Stimulated activated CD4-positive, alpha-beta T cell treated with anti-CD3 and anti-CD28 coated beads, Interleukin-2, amount 100 ng/mL, for 48 hours (primary cell): Measurements from ENCODE around the gene CDCP2.
"Not testable (repeated sequence)": the region's sequence is repeated elsewhere in the genome, so short reads cannot be mapped to it uniquely, and the experiment has no call there.

ENCODE experiments used
- DNase-seq, 2 donors: peaks; one replicate each; pipeline ENCODE4 v3.0.0-alpha.2; 2020

CDCP2 gene

GRCh38 chr1:54167422-54168139 lies 14.8 kb upstream of the CDCP2 start:
- no peak for DNase-seq

DNA sequence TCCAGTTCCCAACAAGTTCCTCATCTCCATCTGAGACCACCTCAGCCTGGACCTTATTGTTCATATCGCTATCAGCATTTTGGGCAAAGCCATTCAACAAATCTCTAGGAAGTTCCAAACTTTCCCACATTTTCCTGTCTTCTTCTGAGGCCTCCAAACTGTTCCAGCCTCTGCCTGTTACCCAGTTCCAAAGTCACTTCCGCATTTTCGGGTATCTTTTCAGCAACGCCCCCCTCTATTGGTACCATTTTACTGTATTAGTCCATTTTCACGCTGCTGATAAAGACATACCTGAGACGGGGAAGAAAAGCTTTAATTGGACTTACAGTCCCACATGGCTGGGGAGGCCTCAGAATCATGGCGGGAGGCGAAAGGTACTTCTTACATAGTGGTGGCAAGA lies 13.6 kb upstream of the CDCP2 start:
- DNase-seq = not testable (repeated sequence)

GRCh38 chr1:54165146-54165545 lies 12.3 kb upstream of the CDCP2 start:
- DNase-seq = no peak

DNA sequence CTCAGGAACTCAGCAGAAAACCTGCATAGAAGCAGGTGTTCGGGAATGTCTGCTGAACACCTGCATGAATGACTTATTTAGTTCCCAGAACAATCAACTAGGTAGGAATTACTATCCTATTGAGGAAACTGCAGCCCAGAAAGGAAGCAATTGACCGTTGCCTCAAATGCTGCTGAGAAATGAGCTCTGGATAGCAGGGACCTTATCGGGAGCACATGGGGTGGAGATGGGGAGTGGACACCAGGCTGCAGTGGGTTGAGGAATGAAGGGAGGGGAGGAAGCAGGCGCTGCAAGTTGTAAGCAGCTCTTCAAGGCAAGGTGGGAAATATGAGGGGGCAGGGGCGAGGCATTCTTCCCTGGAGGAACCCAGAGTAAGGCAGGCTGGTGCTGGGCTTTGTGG lies 10.8 kb upstream of the CDCP2 start:
- DNase-seq = no peak

GRCh38 chr1:54163051-54163450 lies 10.3 kb upstream of the CDCP2 start:
- DNase-seq = no peak

DNA sequence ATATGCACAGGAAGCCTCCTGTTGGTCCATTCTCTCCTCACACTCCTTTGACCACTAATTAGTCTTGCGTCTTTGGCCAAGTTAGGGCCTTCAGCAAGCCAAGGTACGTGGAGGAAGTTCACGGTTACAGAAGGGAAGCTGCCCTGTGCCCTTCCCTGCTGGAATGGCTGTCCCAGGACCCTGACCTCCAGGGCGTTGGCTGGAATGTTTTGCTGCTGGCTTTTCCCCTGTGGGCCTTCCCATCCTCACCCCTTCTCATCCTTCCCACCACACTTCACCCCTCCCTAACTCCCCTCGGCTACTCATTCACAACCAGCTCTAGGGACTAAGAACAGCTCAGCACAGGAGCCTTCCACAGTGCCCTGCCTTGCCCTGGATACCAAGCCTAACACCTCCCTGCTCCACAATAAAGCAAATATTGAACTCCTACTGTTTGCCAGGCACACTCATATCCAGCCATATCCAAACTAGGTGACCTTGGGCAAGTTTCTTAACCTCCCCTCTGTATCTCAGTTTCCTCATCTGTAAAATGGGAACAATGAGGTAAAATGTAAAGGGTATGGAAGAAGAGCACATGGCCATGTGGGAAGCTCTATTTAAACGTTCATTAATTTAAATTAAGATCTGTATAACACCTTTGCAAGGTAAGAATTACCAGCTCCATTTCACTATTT lies 8.8 kb upstream of the CDCP2 start:
- no peak for DNase-seq

DNA sequence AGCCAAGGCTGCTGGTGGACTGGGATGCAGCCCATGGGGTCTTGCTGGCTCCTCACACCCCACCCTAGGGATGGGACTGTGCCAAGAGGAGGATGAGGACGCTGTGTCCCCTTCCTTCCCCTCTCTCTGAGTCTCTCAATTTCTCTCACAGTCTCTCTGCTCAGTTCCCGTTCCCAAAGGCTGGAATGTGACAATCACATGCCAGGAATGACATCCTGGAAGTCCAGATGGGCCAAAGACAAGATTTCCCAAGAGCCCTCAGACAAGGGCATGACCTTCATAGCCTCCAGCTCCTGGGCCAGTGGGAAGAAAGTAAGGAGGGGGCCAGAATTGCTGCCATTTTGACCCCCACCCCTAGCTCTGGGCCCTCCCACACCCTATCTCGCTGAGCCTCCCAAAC lies 7.6 kb upstream of the CDCP2 start:
- no peak for DNase-seq

DNA sequence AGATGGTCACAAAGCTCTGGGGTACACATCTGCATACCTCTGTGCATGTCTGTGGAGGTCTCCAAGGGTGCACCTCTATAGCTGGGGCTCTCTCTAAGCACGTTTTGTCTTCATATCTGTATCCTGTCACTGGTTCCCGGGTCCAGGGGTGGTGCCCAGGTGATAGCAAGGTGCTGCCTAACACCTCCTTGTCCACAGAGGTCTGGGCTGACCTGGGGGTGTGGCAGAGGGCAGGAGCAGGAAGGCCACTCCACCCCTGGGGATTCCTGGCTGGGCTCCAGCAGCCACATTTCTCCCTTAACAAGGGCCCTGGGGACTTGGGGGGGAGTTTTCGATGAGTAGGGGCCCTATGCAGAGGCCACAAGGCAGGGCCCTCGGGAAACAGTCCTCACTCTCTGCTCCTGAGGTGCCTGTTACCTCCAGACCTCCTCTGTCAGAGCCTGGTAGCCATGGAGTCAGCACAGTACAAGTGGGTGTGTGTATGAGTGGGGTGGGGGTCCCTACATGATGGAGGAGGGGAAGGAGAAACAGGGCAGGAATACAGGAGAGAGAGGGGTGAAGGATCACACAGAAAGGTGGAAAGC lies 7.0 kb upstream of the CDCP2 start:
- DNase-seq = no peak

- DNase-seq = no peak
Measured at GRCh38 chr1:54158071-54158470, 5.3 kb upstream of the CDCP2 start.

DNA sequence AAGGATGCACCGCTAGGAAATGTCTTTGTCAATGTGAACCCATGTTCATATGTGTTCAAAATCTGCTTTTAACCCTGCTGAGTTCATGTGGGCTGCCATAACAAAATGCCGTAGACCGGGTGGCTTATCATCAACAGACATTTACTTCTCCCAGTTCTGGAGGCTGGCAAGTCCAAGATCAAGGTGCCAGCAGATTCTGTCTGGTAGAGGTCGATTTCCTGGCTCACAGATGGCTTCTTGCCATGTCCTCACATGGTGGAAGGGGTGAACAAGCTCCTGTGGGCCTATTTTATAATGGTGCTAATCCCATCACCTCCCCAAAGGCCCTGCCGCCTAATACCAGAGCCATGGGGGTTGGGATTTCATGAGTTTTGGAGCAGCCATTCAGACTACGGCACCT lies 4.6 kb upstream of the CDCP2 start:
- no peak for DNase-seq

- DNase-seq = no peak
Measured at GRCh38 chr1:54156986-54157385, 4.2 kb upstream of the CDCP2 start.

GRCh38 chr1:54156201-54156600 lies 3.4 kb upstream of the CDCP2 start:
- no peak for DNase-seq

DNA sequence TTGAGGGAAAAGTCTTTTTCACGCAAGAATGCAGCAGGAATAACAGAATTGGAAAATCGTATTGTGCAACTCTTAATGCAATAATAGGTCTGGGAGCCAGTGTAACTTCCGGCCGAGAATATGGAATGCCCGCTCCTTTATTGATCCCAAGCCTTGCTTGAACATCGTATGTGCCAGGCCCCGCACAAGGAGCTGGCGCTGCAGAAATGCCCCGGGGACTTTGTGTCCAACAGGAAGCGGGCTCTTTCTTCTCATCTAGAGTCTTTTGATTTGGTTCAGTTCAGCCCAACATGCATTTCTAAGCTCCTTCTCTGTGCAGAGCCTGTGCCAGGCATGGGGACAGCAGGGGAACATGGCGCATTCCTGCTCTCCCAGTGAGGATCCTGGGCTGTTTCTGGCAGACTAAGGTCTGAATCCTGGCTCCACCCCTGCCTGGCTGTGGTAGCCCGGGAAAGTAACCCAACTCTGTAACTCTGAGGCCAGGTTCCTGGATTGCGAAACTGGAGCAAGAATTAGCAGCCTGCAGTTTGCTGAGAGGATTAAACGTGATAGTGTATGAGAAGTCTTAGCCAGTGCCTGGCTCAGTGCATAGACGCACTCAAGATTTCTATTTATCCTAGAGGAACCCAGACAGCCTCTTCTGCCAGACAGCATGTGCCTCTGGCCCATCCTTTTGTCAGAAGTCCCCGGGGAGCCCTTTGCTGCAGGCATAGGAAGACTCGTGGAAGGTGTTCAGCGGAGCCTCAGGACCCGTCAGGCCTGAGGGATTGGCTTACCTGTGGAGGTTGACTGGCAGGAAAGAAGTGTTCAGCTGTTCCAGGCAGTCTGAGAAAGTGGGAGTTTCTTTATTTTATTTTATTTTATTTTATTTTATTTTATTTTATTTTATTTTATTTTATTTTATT lies 987 bp upstream of the CDCP2 start:
- DNase-seq = no peak

DNA sequence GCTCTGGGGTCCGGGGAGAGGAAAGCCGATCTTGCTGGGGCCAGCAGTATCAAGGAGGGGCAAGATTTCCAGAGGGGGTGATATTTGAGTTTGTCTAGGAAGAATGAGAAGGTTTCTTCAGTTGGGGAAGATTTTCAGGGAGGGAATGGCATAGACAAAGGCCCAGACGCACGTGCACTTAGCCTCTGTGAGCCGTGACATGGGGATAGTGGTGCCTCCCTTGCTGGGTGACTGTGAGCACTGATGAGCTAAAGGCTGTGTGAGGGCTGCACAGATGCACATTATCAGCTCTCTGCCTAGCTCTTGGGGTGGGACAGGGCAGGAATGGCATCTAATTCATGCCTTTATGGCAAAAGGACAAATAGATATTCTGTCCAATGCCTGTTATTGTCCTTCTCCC lies 1.8 kb downstream of the CDCP2 start:
- DNase-seq = no peak

DNA sequence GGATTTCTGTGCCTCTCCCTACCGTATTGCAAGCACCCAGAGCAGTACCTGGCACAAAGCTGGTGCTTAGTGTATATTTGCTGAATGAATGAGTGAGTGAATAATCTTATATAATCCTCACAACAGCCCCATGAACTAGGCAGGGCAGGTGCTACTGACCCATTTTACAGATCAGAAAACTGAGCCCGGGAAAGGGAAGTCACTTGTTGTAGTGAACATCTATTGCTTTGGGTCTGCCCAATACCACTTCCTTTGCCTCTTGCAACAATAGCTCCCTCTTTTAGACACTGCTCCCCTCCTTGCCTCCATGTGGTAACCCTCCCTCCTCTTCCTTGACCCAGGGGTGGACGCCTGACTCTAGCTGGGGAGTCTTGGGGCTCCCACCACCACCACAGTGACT lies 3.1 kb downstream of the CDCP2 start:
- DNase-seq = no peak

DNA sequence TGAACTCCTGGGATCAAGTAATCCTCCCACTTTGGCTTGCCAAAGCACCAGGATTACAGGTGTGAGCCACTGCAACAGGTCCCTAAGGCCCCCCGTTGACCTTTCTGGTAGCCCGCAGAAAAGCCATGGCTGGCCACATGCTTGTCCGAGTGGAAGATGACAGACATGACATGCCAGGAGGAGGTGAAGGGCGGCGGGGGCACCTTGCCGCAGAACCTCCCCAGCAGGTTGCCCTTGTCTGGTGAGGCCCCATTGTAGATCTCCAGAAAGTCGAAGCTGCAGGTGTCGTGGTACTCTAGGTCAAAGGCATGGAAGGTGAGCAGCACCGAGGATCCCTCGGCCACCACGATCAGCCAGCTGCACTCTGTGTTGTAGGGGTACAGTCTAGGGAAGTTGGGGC lies 8.4 kb downstream of the CDCP2 start:
- DNase-seq = no peak

DNA sequence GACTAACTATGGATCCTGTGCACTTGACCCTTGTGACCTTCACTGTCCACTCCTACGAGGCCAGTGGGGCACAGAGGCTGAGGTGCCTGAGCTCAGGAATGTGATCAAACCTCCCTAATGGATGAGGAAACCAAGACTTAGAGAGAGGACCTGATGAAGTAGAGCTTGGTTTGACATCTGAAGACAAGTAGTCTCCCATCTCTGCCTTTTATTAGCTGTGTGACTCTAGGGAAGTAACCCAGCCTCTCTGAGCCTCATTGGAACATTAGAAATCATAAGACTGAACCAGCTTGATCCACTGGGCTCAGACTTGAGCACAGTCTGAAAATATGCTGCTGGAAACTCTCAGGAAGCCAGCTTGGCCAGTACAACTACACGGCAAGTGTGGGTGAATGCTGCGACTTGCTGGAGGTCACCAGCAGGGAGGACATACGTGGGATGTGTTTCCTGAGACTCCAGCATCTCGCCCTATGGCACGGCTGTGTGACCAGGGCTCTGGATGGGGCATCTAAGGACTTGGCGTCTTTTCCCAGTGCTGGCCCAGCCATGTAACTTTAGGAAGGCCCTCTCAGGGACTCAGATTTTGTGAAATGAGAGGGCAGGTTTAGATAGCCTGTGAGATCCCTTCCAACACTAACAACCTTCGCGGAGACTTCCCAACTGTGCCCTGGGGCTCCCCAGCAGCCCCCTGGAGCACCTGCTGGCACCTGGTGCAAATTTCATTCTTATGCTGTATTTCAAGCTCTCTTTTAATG lies 10.5 kb downstream of the CDCP2 start:
- no peak for DNase-seq

GRCh38 chr1:54139711-54140110 lies 13.1 kb downstream of the CDCP2 start:
- DNase-seq = no peak

GRCh38 chr1:54138994-54139393 lies 13.8 kb downstream of the CDCP2 start:
- DNase-seq = no peak

DNA sequence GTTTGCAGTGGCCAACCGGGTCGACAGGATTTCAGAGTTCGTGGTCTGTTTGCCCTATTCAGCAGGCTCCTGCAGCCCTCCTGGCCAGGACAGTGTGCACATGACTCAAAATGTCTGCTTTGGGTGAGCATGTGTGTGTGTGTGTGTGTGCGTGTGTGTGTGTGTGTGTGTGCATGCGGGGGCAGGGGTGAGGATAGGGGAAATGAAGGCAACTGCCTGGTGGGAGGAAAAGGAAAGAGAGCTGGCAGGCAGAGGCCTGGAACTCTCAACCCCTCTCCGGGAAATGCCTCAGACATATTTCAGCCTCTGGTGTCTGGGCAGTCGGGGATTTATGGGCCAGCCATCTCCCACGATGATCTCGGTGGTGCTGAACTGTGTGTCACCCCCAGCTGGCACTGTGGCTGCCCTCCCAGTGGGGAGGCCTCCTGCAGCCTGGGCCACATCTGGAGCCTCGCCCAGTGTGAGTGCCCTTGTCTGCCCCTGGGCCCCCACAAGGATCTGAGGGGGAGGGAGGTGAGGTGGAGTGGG lies 15.2 kb downstream of the CDCP2 start:
- DNase-seq = no peak

DNA sequence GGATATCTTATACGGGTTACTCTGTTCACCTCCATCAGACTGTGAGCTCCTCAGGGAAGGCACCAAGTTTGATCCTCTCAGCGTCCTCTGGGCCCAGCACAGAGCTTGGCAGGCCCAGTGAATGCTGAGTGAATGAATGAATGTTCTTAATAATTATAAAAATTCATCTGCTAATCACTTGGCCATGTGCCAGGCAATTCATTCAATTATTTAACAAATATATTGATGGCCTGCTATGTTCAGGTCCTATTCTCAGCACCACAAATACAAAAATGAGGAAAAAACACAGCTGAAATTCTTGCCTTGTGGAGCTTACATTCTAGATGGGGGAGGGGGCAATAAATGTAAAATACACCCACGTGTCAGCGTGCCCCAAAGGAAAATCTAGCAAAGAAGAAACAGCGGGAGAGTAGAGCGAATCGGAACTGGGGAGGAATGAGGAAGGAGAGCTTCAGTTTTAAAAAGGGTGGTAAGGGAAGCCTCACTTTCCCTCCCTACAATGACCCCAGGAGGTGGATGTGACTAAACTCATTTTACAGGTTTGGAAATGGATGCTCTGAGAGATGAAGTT lies 15.8 kb downstream of the CDCP2 start:
- no peak for DNase-seq

DNA sequence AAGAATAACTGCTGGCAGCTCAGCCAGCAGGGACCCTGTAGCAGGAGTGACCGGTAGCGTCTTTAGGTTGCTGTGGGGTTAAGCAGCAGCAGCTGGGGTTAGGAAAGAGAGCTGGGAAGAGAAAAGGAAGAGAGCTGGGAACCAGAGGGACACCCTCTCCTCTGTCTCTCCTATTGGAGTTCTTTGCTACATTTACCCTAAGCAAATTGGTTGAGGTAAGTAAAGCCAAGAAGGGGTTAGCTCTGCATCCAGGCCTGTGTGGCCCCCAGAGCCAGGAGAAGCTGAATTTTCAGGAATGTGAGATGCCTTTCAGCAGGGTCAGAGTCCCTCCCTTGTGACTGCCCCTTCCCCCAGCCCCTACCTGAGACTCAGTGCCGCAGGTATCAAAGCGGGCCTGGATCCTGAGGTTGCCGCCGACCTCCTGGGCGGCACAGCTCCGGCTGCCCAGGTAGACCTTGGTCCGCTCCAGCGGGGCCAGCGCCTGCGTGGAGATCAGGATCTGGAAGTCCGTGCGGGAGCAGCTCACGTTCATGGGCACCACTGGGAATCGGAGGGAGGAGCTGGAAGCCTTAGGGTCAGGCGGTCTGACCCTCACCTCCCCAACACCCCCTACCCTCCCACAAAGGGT lies 16.4 kb downstream of the CDCP2 start:
- no peak for DNase-seq
